Neural cell (in vitro differentiated cells): ENCODE data around the gene ACSS2. TPM values are rescaled to one million over a fixed set of nuclear protein-coding genes. Genes with fewer than 3 reads are reported as not detected.

ENCODE experiments used
- H2AFZ ChIP-seq: fragments of 200-600, 300-800 bp; sonication (generic), shearing (Covaris generic); 2 replicates; pipeline ENCODE4 v1.6.0; 2014; ENCODE audit warnings: low read depth, mild to moderate bottlenecking, antibody characterized with exemption, low read length, moderate library complexity
- H3F3A ChIP-seq: fragments of 200-600 bp; shearing (Covaris generic); 2 replicates; pipeline ENCODE4 v1.6.1; 2016; ENCODE audit warnings: mild to moderate bottlenecking, moderate library complexity, mixed read lengths, antibody characterized with exemption, low read length; ENCODE audit not compliant: insufficient read depth, poor library complexity, severe bottlenecking
- H3K27ac ChIP-seq: fragments of 200-600, 300-800 bp; sonication (generic), shearing (Covaris generic); 2 replicates; pipeline ENCODE4 v1.5.1; 2014; ENCODE audit warnings: mild to moderate bottlenecking, low read length, moderate library complexity
- H3K27me3 ChIP-seq: fragments of 300-800, 200-600 bp; sonication (generic), shearing (Covaris generic); 2 replicates; pipeline ENCODE4 v1.6.0; 2014; ENCODE audit warnings: mild to moderate bottlenecking, low read depth, low read length, moderate library complexity; ENCODE audit not compliant: insufficient read depth
- H3K36me3 ChIP-seq: fragments of 300-800, 200-600 bp; sonication (generic), shearing (Covaris generic); 2 replicates; pipeline ENCODE4 v1.5.1; 2014; ENCODE audit warnings: mild to moderate bottlenecking, antibody characterized with exemption, low read length, moderate library complexity; ENCODE audit not compliant: insufficient read depth
- H3K4me2 ChIP-seq: fragments of 300-800, 200-600 bp; sonication (generic), shearing (Covaris generic); 2 replicates; pipeline ENCODE4 v1.6.0; 2014; ENCODE audit warnings: mild to moderate bottlenecking, low read length
- H3K4me3 ChIP-seq: fragments of 300-800, 200-600 bp; sonication (generic), shearing (Covaris generic); 2 replicates; pipeline ENCODE4 v1.5.1; 2014; ENCODE audit warnings: mild to moderate bottlenecking, low read length, moderate library complexity
- H3K79me2 ChIP-seq: fragments of 200-600 bp; shearing (Covaris generic); replicated peaks from 2 replicates; pipeline ENCODE4 v1.6.0; 2014; ENCODE audit warnings: mild to moderate bottlenecking, low read length, moderate library complexity; ENCODE audit not compliant: insufficient read depth
- H3K9ac ChIP-seq: fragments of 300-800, 200-600 bp; sonication (generic), shearing (Covaris generic); 2 replicates; pipeline ENCODE4 v1.6.1; 2016; ENCODE audit warnings: mild to moderate bottlenecking, low read length, mixed read lengths
- H3K9me2 ChIP-seq: fragments of 200-600 bp; shearing (Covaris generic); 2 replicates; pipeline ENCODE4 v1.6.1; 2016; ENCODE audit warnings: mild to moderate bottlenecking, low read length, mixed read lengths; ENCODE audit not compliant: insufficient read depth
- H3K9me3 ChIP-seq: fragments of 200-600, 300-800 bp; sonication (generic), shearing (Covaris generic); 2 replicates; pipeline ENCODE4 v1.6.1; 2016; ENCODE audit warnings: mild to moderate bottlenecking, mixed run types, low read length, moderate library complexity, mixed read lengths
- H4K20me1 ChIP-seq: fragments of 200-600 bp; shearing (Covaris generic); 2 replicates; pipeline ENCODE4 v1.6.1; 2016; ENCODE audit warnings: mild to moderate bottlenecking, mixed run types; ENCODE audit not compliant: insufficient read depth
- CTCF ChIP-seq: fragments of 450-650 bp; IDR thresholded peaks from 2 replicates; pipeline ENCODE4 v1.5.1; 2014; ENCODE audit warnings: antibody characterized with exemption, mild to moderate bottlenecking, moderate library complexity; ENCODE audit not compliant: poor library complexity, severe bottlenecking
- EP300 ChIP-seq: fragments of 450-650 bp; conservative IDR thresholded peaks from 2 replicates; pipeline ENCODE4 v1.6.1; 2014; ENCODE audit warnings: antibody characterized with exemption, mild to moderate bottlenecking, moderate library complexity; ENCODE audit not compliant: poor library complexity, severe bottlenecking
- EZH2 ChIP-seq: fragments of 200-600, 300-800 bp; shearing (Covaris generic), sonication (generic); IDR thresholded peaks from 2 replicates; pipeline ENCODE4 v1.6.1; 2014; ENCODE audit warnings: antibody characterized with exemption, low read length, borderline replicate concordance, mild to moderate bottlenecking; ENCODE audit not compliant: insufficient read depth, poor library complexity, severe bottlenecking
- MXI1 ChIP-seq: fragments of 450-650 bp; conservative IDR thresholded peaks from 2 replicates; pipeline ENCODE4 v1.6.1; 2014; ENCODE audit warnings: antibody characterized with exemption, mild to moderate bottlenecking; ENCODE audit not compliant: poor library complexity, severe bottlenecking
- POLR2AphosphoS5 ChIP-seq: IDR thresholded peaks from 2 replicates; pipeline ENCODE4 v1.6.1; 2012
- RAD21 ChIP-seq: fragments of 450-650 bp; conservative IDR thresholded peaks from 2 replicates; pipeline ENCODE4 v1.6.1; 2014; ENCODE audit warnings: antibody characterized with exemption, mild to moderate bottlenecking, moderate library complexity
- REST ChIP-seq: IDR thresholded peaks from 2 replicates; pipeline ENCODE4 v1.6.1; 2012; ENCODE audit warnings: borderline replicate concordance
- SMC3 ChIP-seq: fragments of 450-650 bp; conservative IDR thresholded peaks from 2 replicates; pipeline ENCODE4 v1.6.1; 2014; ENCODE audit warnings: antibody characterized with exemption, mild to moderate bottlenecking, moderate library complexity; ENCODE audit not compliant: poor library complexity
- TAF1 ChIP-seq: IDR thresholded peaks from 2 replicates; pipeline ENCODE4 v1.6.1; 2012; ENCODE audit warnings: low read depth
- polyA plus RNA-seq: library from polyadenylated mRNA; depleted of rRNA; stranded (reverse); fragments of >200 nt; gene quantifications from 2 replicates; pipeline ENCODE4 v1.2.3, GENCODE V29; 2014

The ACSS2 gene
- polyA plus RNA-seq, 1 donor from 2014 or later, result 12.3 TPM

- H3K9me3 ChIP-seq, result no peaks in the 10 kb centered on the region
- no peaks in the 10 kb centered on the region for H3K27me3 ChIP-seq
- no peaks in the 10 kb centered on the region for H3F3A ChIP-seq
- H3K36me3 ChIP-seq, result peaks cover 18% of the 10 kb centered on the region
- no peak overlapping the region for H3K4me3 ChIP-seq
- no peak overlapping the region for H3K9ac ChIP-seq
- no peak overlapping the region for H2AFZ ChIP-seq
- H3K9me2 ChIP-seq, result no peaks in the 10 kb centered on the region
- H3K4me2 ChIP-seq, result no peak overlapping the region
- TF ChIP-seq EP300 (no peak), SMC3 (no peak), POLR2AphosphoS5 (no peak)
- H3K27ac ChIP-seq, result no peak overlapping the region
- no peaks in the 10 kb centered on the region for H3K79me2 ChIP-seq
- H4K20me1 ChIP-seq, result no peaks in the 10 kb centered on the region
These were observed 25.4 kb upstream of the ACSS2 start for GRCh38 chr20:34850969-34851368.

- Histone ChIP-seq H2AFZ (no peak overlapping the region), H3K79me2 (no peaks in the 10 kb centered on the region), H3K4me2 (no peak overlapping the region), H3K4me3 (no peak overlapping the region), H3K9ac (no peak overlapping the region), H3K9me2 (no peaks in the 10 kb centered on the region), H3F3A (no peaks in the 10 kb centered on the region), H3K9me3 (no peaks in the 10 kb centered on the region), H4K20me1 (no peaks in the 10 kb centered on the region), H3K27ac (no peak overlapping the region), H3K36me3 (peaks cover 18% of the 10 kb centered on the region), H3K27me3 (no peaks in the 10 kb centered on the region)
- TF ChIP-seq MXI1 (no peak), EP300 (no peak), POLR2AphosphoS5 (no peak), TAF1 (no peak), CTCF (no peak), EZH2 (no peak), REST (no peak), SMC3 (no peak), RAD21 (no peak)
These were observed 24.1 kb upstream of the ACSS2 start for GRCh38 chr20:34852298-34852697.

- H3K9ac ChIP-seq, result no peak overlapping the region
- H4K20me1 ChIP-seq, result no peaks in the 10 kb centered on the region
- H3K27ac ChIP-seq, result no peak overlapping the region
- H3F3A ChIP-seq, result no peaks in the 10 kb centered on the region
- no peak overlapping the region for H3K4me2 ChIP-seq
- no peaks in the 10 kb centered on the region for H3K9me2 ChIP-seq
- no peaks in the 10 kb centered on the region for H3K9me3 ChIP-seq
- H3K36me3 ChIP-seq, result peaks cover 12% of the 10 kb centered on the region
- no peaks in the 10 kb centered on the region for H3K27me3 ChIP-seq
- TF ChIP-seq EZH2 (no peak), POLR2AphosphoS5 (no peak), TAF1 (no peak), RAD21 (no peak), CTCF (no peak), MXI1 (no peak), EP300 (no peak), SMC3 (no peak), REST (no peak)
- H2AFZ ChIP-seq, result no peak overlapping the region
- no peak overlapping the region for H3K4me3 ChIP-seq
- H3K79me2 ChIP-seq, result no peaks in the 10 kb centered on the region
These were observed 17.0 kb upstream of the ACSS2 start for GRCh38 chr20:34859367-34859766.
